Common myeloid progenitor, CD34-positive (primary cell): ENCODE data around the gene UGT1A5.

Source experiments
- CTCF ChIA-PET: fragments of 350-600 bp; sonication (Branson Sonifier 250); formaldehyde crosslinking; loops from one replicate; lab custom pipeline; 2021; ENCODE audit warnings: antibody characterized with exemption; lab: Charles Lee
- POLR2A ChIA-PET: fragments of 350-600 bp; sonication (Branson Sonifier 250); formaldehyde crosslinking; loops from one replicate; lab custom pipeline; 2021; ENCODE audit warnings: antibody characterized with exemption; lab: Charles Lee
- DNase-seq, 3 donors: peaks; one replicate each; pipeline versions ENCODE4 v3.0.0 to v3.0.0-alpha.2; 2013
- H3K27ac ChIP-seq, 2 experiments: 1 replicate in 1 of 2; 2 replicates in 1 of 2; pipeline ENCODE4 v1.7.0; 2013; ENCODE audit warnings: inconsistent platforms in 2 of 2, low read length in 2 of 2, mild to moderate bottlenecking in 2 of 2, low read depth in 1 of 2, moderate library complexity in 1 of 2; ENCODE audit not compliant: severe bottlenecking in 2 of 2, insufficient read depth in 1 of 2, poor library complexity in 1 of 2
- H3K27me3 ChIP-seq, 5 experiments: replicated peaks in 2 of 5; 1 replicate in 3 of 5; 2 replicates in 2 of 5; pipeline versions ENCODE4 v1.6.1 to v1.7.0; 2013; ENCODE audit warnings: low read length in 4 of 5, mild to moderate bottlenecking in 2 of 5, moderate library complexity in 2 of 5, inconsistent platforms in 1 of 5; ENCODE audit not compliant: insufficient read depth in 5 of 5, control insufficient read depth in 4 of 5
- H3K36me3 ChIP-seq, 4 experiments: 1 replicate in 2 of 4; 2 replicates in 2 of 4; pipeline versions ENCODE4 v1.6.1 to v1.7.0; 2013; ENCODE audit warnings: low read length in 3 of 4, control low read depth in 1 of 4, mild to moderate bottlenecking in 1 of 4; ENCODE audit not compliant: control insufficient read depth in 4 of 4, insufficient read depth in 4 of 4
- H3K4me1 ChIP-seq, 4 experiments: 1 replicate in 3 of 4; 2 replicates in 1 of 4; pipeline versions ENCODE4 v1.6.1 to v1.7.1; 2013; ENCODE audit warnings: low read length in 3 of 4, mild to moderate bottlenecking in 3 of 4, control low read depth in 1 of 4, inconsistent platforms in 1 of 4, moderate library complexity in 1 of 4; ENCODE audit not compliant: control insufficient read depth in 4 of 4, insufficient read depth in 4 of 4; ENCODE audit errors: control extremely low read depth in 1 of 4
- H3K4me3 ChIP-seq, 7 experiments: 1 replicate in 4 of 7; 2 replicates in 3 of 7; pipeline versions ENCODE4 v1.5.1 to v1.7.0; 2013; ENCODE audit warnings: mild to moderate bottlenecking in 7 of 7, low read length in 6 of 7, moderate library complexity in 6 of 7, inconsistent platforms in 2 of 7, low read depth in 2 of 7, control low read depth in 1 of 7; ENCODE audit not compliant: insufficient read depth in 4 of 7, control insufficient read depth in 1 of 7; ENCODE audit errors: extremely low read depth in 1 of 7
- H3K9me3 ChIP-seq, 5 experiments: 1 replicate in 4 of 5; 2 replicates in 1 of 5; pipeline versions ENCODE4 v1.6.1 to v1.7.1; 2013; ENCODE audit warnings: low read length in 4 of 5, mild to moderate bottlenecking in 2 of 5, inconsistent platforms in 1 of 5, low read depth in 1 of 5, moderate library complexity in 1 of 5; ENCODE audit not compliant: control insufficient read depth in 4 of 5, insufficient read depth in 2 of 5; ENCODE audit errors: control extremely low read depth in 1 of 5
- WGBS: methylation state at CpG from one replicate; pipeline ENCODE4 v1.1.5; 2013; ENCODE audit not compliant: insufficient coverage; 5-methylcytosine and 5-hydroxymethylcytosine counted together

The UGT1A5 gene

DNA sequence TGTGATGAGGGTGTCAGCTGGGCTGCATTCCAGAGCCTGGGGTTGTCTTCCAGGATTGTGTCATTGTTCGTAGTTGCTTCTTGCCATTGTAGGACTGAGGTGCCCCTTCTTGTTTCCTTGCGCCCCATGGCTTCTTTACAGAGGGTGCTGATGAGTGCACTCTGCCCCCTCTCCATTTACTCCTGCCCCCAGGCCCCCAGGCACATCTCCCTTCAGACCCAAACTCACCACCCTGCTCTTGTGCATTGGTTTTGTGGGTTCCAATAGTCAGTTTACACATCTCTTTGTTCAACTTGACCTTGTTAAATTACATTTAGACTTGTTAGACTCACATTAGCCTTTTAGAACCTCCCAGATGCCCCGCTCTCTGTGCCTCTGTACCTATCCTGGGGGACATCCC, 108.5 kb downstream of the UGT1A5 start:
- DNase-seq: no peak
- CTCF ChIA-PET: no interaction called here
- H3K27me3 ChIP-seq: no peaks in the 10 kb centered on the region
- H3K4me3 ChIP-seq: no peak overlapping the region
- H3K4me1 ChIP-seq: no peaks in the 10 kb centered on the region
- H3K36me3 ChIP-seq: no peaks in the 10 kb centered on the region
- 100% methylated on average over 3 of the region's 3 CpGs for WGBS
- no peak overlapping the region for H3K27ac ChIP-seq
- POLR2A ChIA-PET: no interaction called here
- no peaks in the 10 kb centered on the region for H3K9me3 ChIP-seq

DNA sequence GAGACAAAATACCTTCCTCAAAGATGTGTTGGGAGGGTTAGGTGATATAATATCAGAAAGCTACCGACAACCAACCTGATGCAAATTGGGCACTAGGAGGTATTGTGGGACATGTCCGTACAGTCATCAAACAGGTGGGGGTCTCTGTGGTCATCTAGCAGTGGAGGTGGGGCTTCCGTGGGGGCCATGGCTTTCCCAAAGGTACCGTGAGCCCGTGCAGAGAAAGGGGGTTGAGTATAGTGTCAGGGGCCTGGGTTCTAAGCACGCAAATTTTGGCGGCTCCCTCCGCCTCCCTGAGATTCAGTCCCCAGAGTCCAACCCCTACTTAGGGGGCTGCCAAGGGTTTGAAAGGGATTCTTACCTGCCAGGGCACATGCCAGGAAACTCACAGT, 109.0 kb downstream of the UGT1A5 start:
- ChIA-PET POLR2A (no interaction called here), CTCF (no interaction called here)
- no peak overlapping the region for H3K4me3 ChIP-seq
- WGBS: 94% methylated on average over 5 of the region's 8 CpGs
- no peaks in the 10 kb centered on the region for H3K4me1 ChIP-seq
- H3K9me3 ChIP-seq: no peaks in the 10 kb centered on the region
- no peak for DNase-seq
- no peaks in the 10 kb centered on the region for H3K36me3 ChIP-seq
- H3K27me3 ChIP-seq: no peaks in the 10 kb centered on the region
- no peak overlapping the region for H3K27ac ChIP-seq

DNA sequence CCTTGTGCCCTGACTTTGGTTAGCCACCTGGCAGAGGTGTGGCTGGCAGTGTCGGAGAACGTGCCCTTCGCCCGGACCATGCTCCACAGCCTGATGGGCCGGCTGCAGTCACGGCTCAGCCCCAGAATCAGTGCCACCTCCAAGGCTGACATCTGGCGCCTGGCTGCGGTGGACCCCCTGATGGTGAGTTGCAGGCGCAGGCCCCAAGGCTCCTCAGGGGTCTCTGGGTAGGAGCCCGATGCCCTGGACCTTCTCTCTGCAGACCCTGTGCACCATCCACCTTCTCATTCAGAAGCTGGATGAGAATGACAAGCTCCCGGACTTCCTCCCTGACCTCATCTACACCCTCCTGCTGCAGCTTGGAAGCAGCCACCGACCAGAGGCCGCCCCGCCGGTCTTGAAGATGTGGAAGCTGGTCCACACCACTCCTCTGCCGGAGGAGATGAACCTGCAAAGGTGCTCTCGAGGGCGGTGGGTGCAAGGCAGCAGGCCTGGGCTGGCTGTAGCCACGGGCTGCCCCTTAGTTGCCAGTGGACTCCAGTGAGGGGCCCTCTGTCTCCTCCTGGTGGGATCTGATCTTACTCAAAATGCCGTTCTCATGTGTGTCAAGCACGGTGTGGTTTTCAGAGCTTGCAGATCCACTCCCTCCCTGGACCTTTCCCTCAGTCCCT, 109.5 kb downstream of the UGT1A5 start:
- POLR2A ChIA-PET: no interaction called here
- H3K36me3 ChIP-seq: no peaks in the 10 kb centered on the region
- 91% methylated on average over 21 of the region's 21 CpGs for WGBS
- no peak overlapping the region for H3K27ac ChIP-seq
- no peaks in the 10 kb centered on the region for H3K4me1 ChIP-seq
- CTCF ChIA-PET: no interaction called here
- no peak for DNase-seq
- no peaks in the 10 kb centered on the region for H3K9me3 ChIP-seq
- no peak overlapping the region for H3K4me3 ChIP-seq
- H3K27me3 ChIP-seq: no peaks in the 10 kb centered on the region
